OCI-LY3 (cell line): Measurements from ENCODE around the gene SSTR1.

ENCODE experiments used
- H2AFZ ChIP-seq: fragments of 200-600, 300-600 bp; shearing (Covaris generic); 2 replicates; pipeline ENCODE4 v1.6.0; 2014; ENCODE audit warnings: antibody characterized with exemption, low read depth, low read length
- H3K27ac ChIP-seq: fragments of 200-600, 300-600 bp; sonication (generic); 2 replicates; pipeline ENCODE4 v1.5.1; 2014; ENCODE audit warnings: mild to moderate bottlenecking, low read length, moderate library complexity, mixed read lengths
- H3K27me3 ChIP-seq: fragments of 200-600, 300-600 bp; sonication (generic); 2 replicates; pipeline ENCODE4 v1.6.1; 2014; ENCODE audit warnings: low read depth, low read length, mixed read lengths
- H3K36me3 ChIP-seq: fragments of 200-600, 300-600 bp; sonication (generic); replicated peaks from 2 replicates; pipeline ENCODE3; 2014; ENCODE audit warnings: low read depth, low read length, mixed read lengths
- H3K4me1 ChIP-seq: fragments of 300-600, 200-600 bp; sonication (generic); 2 replicates; pipeline ENCODE4 v1.6.1; 2014; ENCODE audit warnings: low read length, mixed read lengths
- H3K4me2 ChIP-seq: fragments of 200-600, 300-600 bp; sonication (generic); 2 replicates; pipeline ENCODE4 v1.6.1; 2014; ENCODE audit warnings: low read length, mixed read lengths
- H3K4me3 ChIP-seq: fragments of 300-600, 200-600 bp; sonication (generic); 2 replicates; pipeline ENCODE4 v1.5.1; 2014; ENCODE audit warnings: antibody characterized with exemption, mild to moderate bottlenecking, low read length, moderate library complexity
- H3K79me2 ChIP-seq: fragments of 300-600, 200-600 bp; shearing (Covaris generic); 2 replicates; pipeline ENCODE4 v1.6.1; 2014; ENCODE audit warnings: mild to moderate bottlenecking, low read length, mixed read lengths
- H3K9ac ChIP-seq: fragments of 300-600, 200-600 bp; shearing (Covaris generic); 2 replicates; pipeline ENCODE4 v1.6.0; 2014; ENCODE audit warnings: mild to moderate bottlenecking, low read length, moderate library complexity
- H3K9me3 ChIP-seq: fragments of 200-600, 300-600 bp; shearing (Covaris generic); 2 replicates; pipeline ENCODE4 v1.6.1; 2014; ENCODE audit warnings: low read length, mixed read lengths; ENCODE audit not compliant: insufficient read depth
- H4K20me1 ChIP-seq: fragments of 200-600, 300-600 bp; sonication (generic); 2 replicates; pipeline ENCODE4 v1.6.1; 2016; ENCODE audit warnings: low read length, mixed read lengths; ENCODE audit not compliant: insufficient read depth
- CTCF ChIP-seq: fragments of 200-600, 300-600 bp; sonication (generic); IDR thresholded peaks from 2 replicates; pipeline ENCODE4 v1.5.1; 2014; ENCODE audit warnings: antibody characterized with exemption, low read length, low read depth
- EZH2phosphoT487 ChIP-seq: fragments of 200-600 bp; shearing (Covaris generic); IDR thresholded peaks from 2 replicates; pipeline ENCODE4 v1.6.1; 2018; ENCODE audit warnings: antibody characterized with exemption, mixed run types, low read depth

Gene SSTR1

GRCh38 chr14:38253676-38254075 lies 46.0 kb downstream of the SSTR1 start:
- no peak for TF ChIP-seq CTCF
- TF ChIP-seq EZH2phosphoT487 = no peak
- Histone ChIP-seq H3K79me2 (no peaks in the 10 kb centered on the region), H2AFZ (no peak overlapping the region), H3K4me1 (no peaks in the 10 kb centered on the region), H3K27ac (no peak overlapping the region), H3K36me3 (no peaks in the 10 kb centered on the region), H4K20me1 (no peaks in the 10 kb centered on the region), H3K9me3 (no peaks in the 10 kb centered on the region), H3K9ac (no peak overlapping the region), H3K4me3 (no peak overlapping the region), H3K27me3 (no peaks in the 10 kb centered on the region), H3K4me2 (no peak overlapping the region)

GRCh38 chr14:38254571-38255407 lies 47.1 kb downstream of the SSTR1 start:
- no peak overlapping the region for H3K9ac ChIP-seq
- no peaks in the 10 kb centered on the region for H3K27me3 ChIP-seq
- no peak overlapping the region for H3K4me2 ChIP-seq
- no peaks in the 10 kb centered on the region for H3K79me2 ChIP-seq
- H3K27ac ChIP-seq = no peak overlapping the region
- no peaks in the 10 kb centered on the region for H4K20me1 ChIP-seq
- H3K9me3 ChIP-seq = no peaks in the 10 kb centered on the region
- H3K36me3 ChIP-seq = no peaks in the 10 kb centered on the region
- no peak overlapping the region for H2AFZ ChIP-seq
- H3K4me3 ChIP-seq = no peak overlapping the region
- TF ChIP-seq CTCF (no peak), EZH2phosphoT487 (no peak)
- no peaks in the 10 kb centered on the region for H3K4me1 ChIP-seq

GRCh38 chr14:38255408-38255672 lies 47.6 kb downstream of the SSTR1 start:
- Histone ChIP-seq H3K4me3 (no peak overlapping the region), H3K4me2 (no peak overlapping the region), H3K36me3 (no peaks in the 10 kb centered on the region), H4K20me1 (no peaks in the 10 kb centered on the region), H3K4me1 (no peaks in the 10 kb centered on the region), H3K9me3 (no peaks in the 10 kb centered on the region), H2AFZ (no peak overlapping the region), H3K9ac (no peak overlapping the region), H3K79me2 (no peaks in the 10 kb centered on the region), H3K27ac (no peak overlapping the region), H3K27me3 (no peaks in the 10 kb centered on the region)
- no peak for TF ChIP-seq EZH2phosphoT487
- TF ChIP-seq CTCF = no peak

GRCh38 chr14:38255673-38256532 lies 48.2 kb downstream of the SSTR1 start, which contains the start of gene CLEC14A:
Gene CLEC14A, minus strand, starts transcription at chr14:38256093. Its CDS starts 71 bp downstream, at chr14:38256022.
- Histone ChIP-seq H3K4me2 (no peak within 1 kb of the TSS), H4K20me1 (no peaks in the 10 kb centered on the region), H3K4me1 (no peaks in the 10 kb centered on the region), H2AFZ (no peak within 1 kb of the TSS), H3K4me3 (no peak within 1 kb of the TSS), H3K79me2 (no peaks in the 10 kb centered on the region), H3K27ac (no peak within 1 kb of the TSS), H3K9me3 (no peaks in the 10 kb centered on the region), H3K36me3 (no peaks in the 10 kb centered on the region), H3K27me3 (no peaks in the 10 kb centered on the region), H3K9ac (no peak within 1 kb of the TSS)
- TF ChIP-seq EZH2phosphoT487 (no peak), CTCF (no peak)
